HFFc6 (cell line): ENCODE measurements around the gene HBG2. TPM values are rescaled to one million over a fixed set of nuclear protein-coding genes. Genes with fewer than 3 reads are reported as not detected.

Source experiments
- DNase-seq: peaks from one replicate; pipeline ENCODE4 v3.0.0-alpha.2; 2018
- H3K27ac Mint-ChIP-seq: 2 replicates; pipeline ENCODE4 v1.8.0; 2020; ENCODE audit warnings: mild to moderate bottlenecking, mixed read lengths
- H3K27me3 Mint-ChIP-seq: 2 replicates; pipeline ENCODE4 v1.8.0; 2021; ENCODE audit warnings: mild to moderate bottlenecking, moderate library complexity, mixed read lengths; ENCODE audit not compliant: insufficient read depth
- H3K36me3 Mint-ChIP-seq: 2 replicates; pipeline ENCODE4 v1.8.0; 2021; ENCODE audit warnings: low read depth, mixed read lengths
- H3K4me1 Mint-ChIP-seq: 2 replicates; pipeline ENCODE4 v1.8.0; 2020; ENCODE audit warnings: low read depth, mixed read lengths
- H3K4me3 Mint-ChIP-seq: 2 replicates; pipeline ENCODE4 v1.8.0; 2020; ENCODE audit warnings: mild to moderate bottlenecking, moderate library complexity, mixed read lengths
- H3K9me3 Mint-ChIP-seq: 2 replicates; pipeline ENCODE4 v1.8.0; 2020; ENCODE audit warnings: mild to moderate bottlenecking, mixed read lengths
- CTCF ChIP-seq: fragments of 200-600 bp; sonication (generic); IDR thresholded peaks from 2 replicates; pipeline ENCODE4 v1.5.0; 2021; ENCODE audit warnings: antibody characterized with exemption, mild to moderate bottlenecking
- total RNA-seq, 6 experiments: library from RNA; stranded (reverse); fragmentation: NEBNext Ultra II Directional; extraction: Animal tissue kit (Norgen Biotek cat#: 25700); gene quantifications; 2 replicates in 1 of 6; 3 replicates in 5 of 6; pipeline ENCODE4 v1.2.3, GENCODE V29; 2021

The HBG2 gene
- total RNA-seq, 6 experiments from 2014 or later = not detected

GRCh38 chr11:5245155-5245554 lies 9.4 kb downstream of the HBG2 start:
- no peaks in the 10 kb centered on the region for H3K27me3 Mint-ChIP-seq
- DNase-seq = no peak
- TF ChIP-seq CTCF = no peak
- H3K4me1 Mint-ChIP-seq = peaks cover 34% of the 10 kb centered on the region
- no peak overlapping the region for H3K27ac Mint-ChIP-seq
- H3K4me3 Mint-ChIP-seq = no peak overlapping the region
- H3K9me3 Mint-ChIP-seq = no peaks in the 10 kb centered on the region
- H3K36me3 Mint-ChIP-seq = no peaks in the 10 kb centered on the region

- Mint-ChIP-seq H3K4me3 (no peak overlapping the region), H3K27me3 (no peaks in the 10 kb centered on the region)
Observed at GRCh38 chr11:5243816-5244180, 10.8 kb downstream of the HBG2 start.

GRCh38 chr11:5242933-5243815 lies 11.4 kb downstream of the HBG2 start:
- no peak for DNase-seq
- no peak overlapping the region for H3K27ac Mint-ChIP-seq
- no peaks in the 10 kb centered on the region for H3K36me3 Mint-ChIP-seq
- peaks cover 34% of the 10 kb centered on the region for H3K4me1 Mint-ChIP-seq
- H3K4me3 Mint-ChIP-seq = no peak overlapping the region
- TF ChIP-seq CTCF = no peak
- no peaks in the 10 kb centered on the region for H3K9me3 Mint-ChIP-seq
- H3K27me3 Mint-ChIP-seq = no peaks in the 10 kb centered on the region

More at GRCh38 chr11:5243816-5244180, 10.8 kb downstream of the HBG2 start:
- DNase-seq = no peak
- H3K4me1 Mint-ChIP-seq = peaks cover 34% of the 10 kb centered on the region
- no peaks in the 10 kb centered on the region for H3K36me3 Mint-ChIP-seq
- no peak for TF ChIP-seq CTCF
- H3K27ac Mint-ChIP-seq = no peak overlapping the region
- H3K9me3 Mint-ChIP-seq = no peaks in the 10 kb centered on the region

GRCh38 chr11:5242208-5242607 lies 12.4 kb downstream of the HBG2 start:
- no peak overlapping the region for H3K4me3 Mint-ChIP-seq
- H3K9me3 Mint-ChIP-seq = no peaks in the 10 kb centered on the region
- H3K27me3 Mint-ChIP-seq = no peaks in the 10 kb centered on the region
- no peak for TF ChIP-seq CTCF
- H3K27ac Mint-ChIP-seq = no peak overlapping the region
- H3K4me1 Mint-ChIP-seq = peaks cover 26% of the 10 kb centered on the region
- H3K36me3 Mint-ChIP-seq = no peaks in the 10 kb centered on the region
- DNase-seq = no peak

- Mint-ChIP-seq H3K4me1 (peaks cover 18% of the 10 kb centered on the region), H3K9me3 (no peaks in the 10 kb centered on the region), H3K36me3 (no peaks in the 10 kb centered on the region), H3K27me3 (no peaks in the 10 kb centered on the region), H3K4me3 (no peak overlapping the region), H3K27ac (no peak overlapping the region)
- TF ChIP-seq CTCF = no peak
- DNase-seq = no peak
Observed at GRCh38 chr11:5241458-5241857, 13.1 kb downstream of the HBG2 start.
